ENCODE results near the gene RNF2. TPM values are rescaled to one million over a fixed set of nuclear protein-coding genes. Genes with fewer than 3 reads are reported as not detected.
"Not testable (repeated sequence)": the region's sequence is repeated elsewhere in the genome, so short reads cannot be mapped to it uniquely, and the experiment has no call there.

RNF2 gene
- polyA plus RNA-seq, 3 donors: 44.8 to 52.0 (median 50.4) TPM

DNA sequence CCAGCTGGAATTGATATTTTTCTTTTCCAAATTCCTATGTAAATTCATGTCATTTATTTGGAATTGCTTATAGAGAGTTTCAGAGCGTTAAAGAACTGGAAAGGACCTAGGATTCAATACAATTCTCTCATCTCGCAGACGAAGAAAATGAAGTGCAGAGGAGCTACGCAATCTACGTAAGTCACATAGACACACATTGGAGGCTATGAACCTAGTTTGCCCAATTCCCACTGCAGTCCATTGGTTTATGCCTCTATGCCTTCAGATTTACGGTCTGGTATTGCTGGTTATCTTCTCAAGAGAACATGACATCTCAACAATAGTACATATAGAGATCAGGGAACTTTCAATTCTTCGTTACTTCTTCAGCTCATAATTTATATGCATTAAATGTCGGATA, 971 bp upstream of the RNF2 start:
- no peak for DNase-seq

DNA sequence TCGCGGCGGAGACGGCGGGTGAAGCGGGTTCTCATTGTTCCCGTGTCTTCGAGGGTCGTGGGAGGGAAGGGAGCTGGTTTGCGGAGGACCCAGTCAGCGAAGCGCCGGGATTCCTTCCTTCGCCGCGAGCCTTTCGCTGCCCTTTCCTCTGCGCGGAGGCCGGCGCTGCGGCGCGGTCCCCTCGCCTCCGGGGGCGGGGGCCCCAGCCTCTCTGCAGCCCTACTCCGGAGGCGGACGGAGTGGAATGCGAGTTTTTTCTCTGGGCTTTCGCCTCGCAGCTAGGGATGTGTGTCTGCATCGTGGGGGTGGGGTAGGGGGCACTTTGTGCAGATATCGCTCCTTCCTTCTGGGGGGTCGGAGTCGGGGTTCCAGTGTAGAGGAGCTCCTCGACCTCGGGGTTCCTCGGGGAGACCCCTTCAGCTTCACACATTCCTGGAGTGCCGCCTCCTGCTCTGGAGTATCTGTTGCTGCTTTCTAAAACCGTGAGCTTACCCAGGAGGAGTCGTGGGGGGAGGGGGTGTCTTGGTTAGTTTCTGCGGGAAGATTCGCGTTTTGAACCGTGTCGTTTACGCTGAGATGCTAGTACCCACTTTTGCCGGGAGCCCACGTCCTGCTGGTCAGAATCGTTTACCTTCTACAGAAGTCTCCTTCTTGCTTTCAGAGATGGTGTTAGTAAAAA, 595 bp downstream of the RNF2 start:
- DNase-seq: peak; percentile 56

DNA sequence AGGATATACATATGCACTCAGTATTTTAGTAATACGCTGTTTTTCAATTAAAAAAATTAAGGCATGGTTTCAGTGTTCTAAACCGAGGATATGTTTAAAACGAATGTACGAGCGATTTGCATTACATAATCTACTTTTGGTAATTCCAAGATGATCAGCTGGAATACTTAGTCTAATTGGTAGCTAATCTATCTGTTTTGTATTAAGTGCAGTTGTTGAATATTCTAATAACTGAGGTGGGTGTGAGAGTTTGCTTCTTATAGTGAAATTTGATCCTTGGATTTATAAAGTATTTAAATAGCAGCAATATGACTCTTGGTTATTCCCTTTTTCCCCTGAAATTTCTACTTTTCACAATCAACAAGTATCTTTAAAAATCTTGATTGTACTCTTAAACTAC, 1.3 kb downstream of the RNF2 start:
- no peak for DNase-seq

DNA sequence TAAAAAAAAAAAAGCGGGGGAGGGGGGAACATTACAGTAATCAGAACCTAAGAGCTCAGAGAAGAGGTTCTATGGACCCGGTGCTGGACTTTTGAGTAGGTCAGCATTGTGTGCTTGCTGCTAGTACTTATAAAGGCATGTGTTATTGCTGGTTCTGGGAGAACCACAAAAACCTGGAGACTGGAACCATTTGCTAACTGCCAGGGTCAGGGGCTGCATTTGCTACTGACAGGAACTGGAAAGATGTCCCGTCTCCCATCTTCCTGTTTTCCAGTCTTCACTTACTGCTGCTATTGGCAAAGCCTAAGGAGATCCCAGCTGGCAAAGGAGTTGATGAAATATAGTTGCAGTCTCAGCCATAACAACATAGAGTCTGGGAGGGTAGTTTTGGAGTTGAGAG, 4.3 kb downstream of the RNF2 start:
- no peak for DNase-seq

DNA sequence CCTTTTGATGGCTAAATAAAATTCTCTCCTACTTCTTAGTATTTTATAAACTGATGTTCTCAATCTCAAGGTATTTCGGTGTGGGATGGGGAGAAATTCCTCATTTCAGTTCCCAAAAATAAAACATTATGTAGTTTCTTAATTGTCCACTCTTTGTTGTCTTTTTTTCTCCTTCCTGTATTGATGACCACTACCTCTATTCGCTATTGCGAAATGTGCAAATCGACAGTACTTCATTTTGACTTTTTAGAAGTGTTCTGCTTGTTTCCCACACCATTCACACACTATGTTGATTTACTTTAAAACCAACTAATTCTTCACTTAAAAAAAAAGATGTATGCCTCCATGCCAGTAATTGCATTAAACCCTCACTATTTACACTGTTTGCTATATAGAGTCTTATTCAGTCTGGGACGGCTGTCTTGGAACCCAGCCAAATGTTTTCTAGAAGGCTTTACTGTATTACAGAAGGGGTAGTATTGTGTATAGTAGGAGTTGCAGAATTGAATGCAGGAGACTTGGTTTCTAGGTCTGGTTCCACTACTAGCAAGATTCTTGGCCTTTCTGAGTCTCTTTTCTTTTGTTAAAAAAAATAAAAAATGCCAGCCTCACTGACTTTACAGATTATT, 5.6 kb downstream of the RNF2 start:
- no peak for DNase-seq

DNA sequence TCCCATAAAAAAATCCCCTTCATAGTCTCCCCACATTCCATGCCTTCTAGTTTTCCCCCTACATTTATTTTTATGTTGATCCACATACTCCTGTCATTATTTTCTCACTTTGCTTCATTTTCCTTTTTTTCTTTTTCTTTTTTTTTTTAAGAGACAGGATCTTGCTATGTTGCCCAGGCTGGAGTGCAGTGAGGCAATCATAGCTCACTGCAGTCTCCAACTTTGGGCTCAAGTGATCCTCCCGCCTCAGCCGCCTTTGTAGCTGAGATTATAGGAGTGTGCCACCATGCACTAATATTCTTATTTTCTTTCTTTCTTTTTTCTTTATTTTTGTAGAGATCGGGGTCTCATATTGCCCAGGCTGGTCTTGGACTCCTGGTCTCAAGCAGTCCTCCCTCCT, 7.8 kb downstream of the RNF2 start:
- no peak for DNase-seq

GRCh38 chr1:185054365-185055060, 9.2 kb downstream of the RNF2 start:
- DNase-seq: no peak

DNA sequence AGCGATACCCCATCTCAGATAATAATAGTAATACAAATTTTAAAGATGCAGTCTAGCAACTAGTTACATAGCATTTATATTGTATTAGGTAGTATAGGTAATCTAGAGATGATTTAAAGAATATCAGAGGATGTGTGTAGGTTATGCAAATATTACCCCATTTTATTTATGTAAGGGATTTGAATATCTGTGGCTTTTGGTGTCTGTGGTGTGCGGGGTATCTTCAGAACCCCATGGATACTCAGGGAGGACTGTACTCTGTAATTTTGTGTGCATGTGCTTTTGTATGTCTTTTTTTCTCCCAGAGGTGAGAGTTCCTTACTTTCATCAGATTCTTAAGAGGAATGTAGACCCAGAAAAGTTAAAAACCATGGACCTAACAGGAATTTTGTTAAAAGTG, 12.8 kb downstream of the RNF2 start:
- DNase-seq: no peak

DNA sequence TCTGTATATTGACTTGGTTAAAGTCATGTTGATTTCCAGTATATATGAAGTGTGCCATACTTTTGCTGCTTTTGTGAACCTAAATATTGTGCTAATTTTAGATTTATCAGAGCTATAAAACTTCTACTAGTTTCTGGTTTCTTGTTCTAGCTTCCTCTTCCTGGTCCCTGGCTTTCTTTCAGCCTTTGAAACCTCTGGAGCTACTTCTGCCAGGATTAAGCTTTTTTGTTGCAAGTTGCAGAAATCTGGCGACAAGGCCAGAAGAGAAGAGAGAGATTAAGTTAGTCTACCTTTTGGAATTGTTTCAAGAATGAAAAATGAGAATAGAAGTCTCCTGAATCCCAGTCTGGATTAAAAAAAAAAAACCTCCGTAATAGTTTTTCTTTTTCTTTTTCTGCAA, 13.5 kb downstream of the RNF2 start:
- no peak for DNase-seq

DNA sequence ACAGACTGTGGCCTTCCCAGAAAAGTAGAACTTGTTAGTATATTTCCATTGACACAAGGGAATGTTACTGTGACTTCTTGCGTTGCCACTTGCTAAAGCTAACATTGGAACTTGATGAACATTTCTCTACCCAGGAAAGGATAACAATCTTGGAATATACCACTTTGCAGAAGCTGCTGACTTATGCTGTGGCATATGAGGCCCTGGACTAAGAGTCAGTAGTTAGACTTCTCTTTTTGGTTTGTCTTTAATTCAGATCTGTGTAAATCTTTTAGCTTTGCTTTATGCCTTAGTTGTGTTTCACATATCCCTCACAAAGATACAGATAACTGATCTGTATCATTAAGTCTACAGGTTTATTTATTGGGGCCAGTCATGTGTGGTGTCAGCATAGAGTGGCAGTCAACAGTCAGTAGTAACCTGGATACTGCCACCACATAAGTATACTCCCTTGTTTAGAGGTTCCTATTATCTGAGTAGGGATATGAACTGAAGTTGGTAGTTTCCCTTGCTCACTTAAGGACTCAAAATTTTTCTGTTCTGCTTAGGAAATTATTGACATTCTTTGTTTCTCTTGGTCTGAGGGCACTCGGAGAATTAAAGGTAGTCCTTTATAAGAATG, 14.7 kb downstream of the RNF2 start:
- DNase-seq: no peak

- no peak for DNase-seq
Measured at GRCh38 chr1:185062710-185063370, 17.5 kb downstream of the RNF2 start.

DNA sequence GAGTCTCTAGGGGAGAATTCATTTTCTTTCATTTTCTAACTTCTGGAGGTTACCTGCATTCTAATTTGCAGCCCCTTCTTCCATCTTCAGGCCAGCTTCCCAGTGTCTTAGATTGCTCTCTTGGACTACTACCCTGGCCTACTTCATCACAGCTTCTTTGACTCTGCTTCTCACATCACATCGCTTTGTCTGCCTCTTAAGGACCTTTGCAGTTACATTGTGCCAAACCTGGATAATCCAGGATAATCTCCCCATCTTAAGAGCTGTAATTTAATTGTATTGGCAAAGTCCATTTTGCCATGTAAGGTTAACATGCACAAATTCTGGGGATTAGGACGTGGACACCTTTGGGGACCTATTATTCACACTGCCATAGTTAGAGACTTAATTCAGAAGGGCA, 18.4 kb downstream of the RNF2 start:
- no peak for DNase-seq

GRCh38 chr1:185065006-185065405, 19.6 kb downstream of the RNF2 start:
- not testable (repeated sequence) for DNase-seq

- DNase-seq: no peak
Measured at GRCh38 chr1:185066181-185066580, 20.8 kb downstream of the RNF2 start.

DNA sequence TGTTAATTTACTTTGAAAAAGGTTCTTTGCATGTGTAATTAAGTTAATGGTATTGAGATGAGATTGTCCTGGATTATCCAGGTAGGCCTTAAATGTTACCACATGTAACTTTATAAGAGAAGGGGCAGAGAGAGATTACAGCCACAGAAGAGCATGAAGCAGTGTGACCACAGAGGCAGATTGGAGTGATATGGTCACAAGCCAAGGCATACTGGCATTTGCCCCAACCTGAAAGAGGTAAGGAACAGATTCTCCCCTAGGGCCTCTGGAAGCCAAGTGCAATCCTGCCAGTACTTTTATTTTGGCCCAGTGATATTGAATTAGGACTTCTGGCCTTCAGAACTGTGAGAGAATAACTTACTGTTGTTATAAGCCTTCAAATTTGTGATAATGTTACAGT, 23.0 kb downstream of the RNF2 start:
- no peak for DNase-seq

GRCh38 chr1:185069202-185069772, 23.9 kb downstream of the RNF2 start:
- no peak for DNase-seq

DNA sequence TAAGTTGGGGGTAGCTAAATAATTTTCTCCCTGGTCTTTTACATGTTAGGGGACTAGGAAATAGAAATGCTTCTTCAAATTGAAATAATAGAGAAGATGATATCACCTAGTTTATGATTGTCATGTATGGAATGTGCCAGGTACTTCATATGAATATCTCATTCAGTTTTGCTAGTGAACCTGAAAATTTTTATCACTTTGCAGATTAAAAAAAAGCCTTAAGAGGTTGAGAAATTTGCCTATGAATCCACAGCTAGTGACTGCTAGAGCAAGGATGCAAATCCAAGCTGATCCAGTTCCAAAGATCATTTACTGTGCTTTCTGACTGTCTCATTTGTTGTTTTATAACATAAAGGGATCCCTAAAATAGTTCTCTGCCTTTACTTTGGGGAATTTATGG, 24.7 kb downstream of the RNF2 start:
- no peak for DNase-seq

DNA sequence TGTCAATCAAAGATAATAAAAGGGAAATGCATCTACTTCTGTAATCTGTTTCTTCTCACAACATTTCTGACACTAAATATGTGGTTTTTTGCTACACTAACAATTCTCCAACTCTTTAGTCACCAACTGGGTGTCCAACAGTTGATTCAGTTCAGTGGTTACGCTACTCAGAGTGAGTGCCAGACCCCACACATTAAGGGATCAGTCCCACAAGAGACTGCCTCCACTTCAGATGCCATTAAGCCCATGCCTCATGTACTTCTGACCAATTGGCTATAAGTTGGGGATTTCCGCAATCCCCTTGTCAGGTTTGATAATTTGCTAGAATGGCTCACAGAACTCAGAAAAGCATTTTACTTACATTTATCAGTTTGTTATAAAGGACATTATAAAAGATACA, 28.4 kb downstream of the RNF2 start:
- DNase-seq: no peak

DNA sequence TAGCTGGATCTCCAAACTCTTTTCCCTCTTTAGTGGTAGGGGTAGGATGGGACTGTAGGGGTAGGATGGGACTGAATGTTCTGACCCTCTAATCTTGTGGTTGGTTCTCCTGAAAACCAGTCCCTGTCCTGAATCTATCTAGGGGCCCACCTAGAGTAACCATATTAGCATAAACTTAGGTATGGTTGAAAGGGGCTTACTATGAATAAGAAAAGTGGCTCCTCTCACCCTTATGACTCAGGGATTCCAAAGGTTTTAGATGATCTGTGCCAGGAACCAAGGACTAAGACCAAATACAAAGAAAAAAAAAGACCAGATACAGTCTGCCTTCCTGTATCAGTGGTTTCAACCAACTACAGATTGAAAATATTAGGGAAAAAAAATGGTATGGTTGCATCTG, 28.9 kb downstream of the RNF2 start:
- no peak for DNase-seq

DNA sequence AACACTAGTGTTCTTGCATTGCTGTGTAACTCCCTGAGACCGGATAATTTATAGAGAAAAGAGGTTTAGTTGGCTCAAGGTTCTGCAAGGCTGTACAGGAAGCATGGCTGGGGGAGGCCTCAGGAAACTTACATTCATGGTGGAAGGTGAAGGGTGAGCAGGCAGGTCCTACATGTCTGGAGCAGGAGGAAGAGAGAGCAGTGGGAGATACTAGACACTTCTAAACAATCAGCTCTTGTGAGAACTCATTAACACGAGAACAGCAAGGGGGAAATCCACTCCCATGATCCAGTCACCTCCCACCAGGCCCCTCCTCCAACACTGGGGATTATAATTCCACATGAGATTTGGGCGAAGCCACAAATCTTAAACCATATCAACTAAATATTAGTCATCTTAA, 30.1 kb downstream of the RNF2 start:
- DNase-seq: no peak

- DNase-seq: no peak
Measured at GRCh38 chr1:185077374-185077773, 32.0 kb downstream of the RNF2 start.

DNA sequence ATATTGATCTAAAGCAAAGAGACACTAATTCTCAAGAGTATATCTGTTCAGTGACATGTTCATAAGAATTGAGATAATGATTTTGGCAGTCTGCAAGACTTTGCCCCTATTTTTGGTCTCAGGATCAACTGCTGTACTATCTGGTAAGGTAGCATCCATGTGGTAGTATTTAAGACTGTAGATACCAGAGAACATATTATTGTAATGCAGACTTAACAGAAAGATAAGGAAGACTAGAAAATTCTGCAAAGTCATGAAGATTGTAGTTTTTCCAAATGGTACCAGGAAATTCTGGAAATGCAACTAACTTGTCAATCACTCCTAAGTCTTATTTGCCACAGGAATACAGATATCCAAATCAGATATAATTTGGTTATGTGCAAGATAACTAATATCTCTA, 35.1 kb downstream of the RNF2 start:
- DNase-seq: no peak

Data from renal pelvis (tissue), 4 donors.